ENCODE data around the gene DENND11.

- TF ChIP-seq POLR2AphosphoS5 (IDR thresholded peaks at IDR 0.05; ENCODE audit: borderline replicate concordance, low read depth, low read length) (no peak), EZH2 (IDR thresholded peaks at IDR 0.05) (no peak), FOXP2 (optimal IDR thresholded peaks at IDR 0.05; ENCODE audit: control extremely low read depth, extremely low read length, insufficient read depth) (no peak)
Observed at GRCh38 chr7:141659501-141659900, 42.5 kb downstream of the DENND11 start.
